GM19025 (cell line): Measurements from ENCODE around the gene WWC2.

Experiments
- ATAC-seq: cut with Tn5 transposase; IDR thresholded peaks from one replicate; pipeline ENCODE4 v1.9.1; 2021; ENCODE audit warnings: mild to moderate bottlenecking, low read depth, moderate library complexity; ENCODE audit not compliant: unreplicated experiment

The WWC2 gene

DNA sequence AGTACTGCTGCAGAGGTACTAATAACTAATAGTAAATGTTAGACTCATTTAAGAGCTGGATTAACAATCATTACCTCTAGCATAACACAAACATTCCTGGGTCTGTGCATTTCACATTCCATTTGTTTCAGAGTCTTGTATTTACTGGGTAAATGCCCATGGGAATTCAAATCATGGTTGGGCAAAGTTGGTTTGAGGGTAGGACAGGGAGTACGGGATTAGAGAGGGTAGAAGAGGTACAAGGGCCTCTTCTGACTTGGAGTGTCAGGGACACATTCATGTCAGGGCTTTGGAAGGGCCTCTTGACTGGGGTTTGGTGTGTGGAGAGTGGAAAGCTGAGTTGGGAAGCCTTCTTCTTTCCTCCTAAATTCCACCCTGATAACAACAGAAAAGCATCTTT lies 65.9 kb downstream of the WWC2 start:
- ATAC-seq = no peak

DNA sequence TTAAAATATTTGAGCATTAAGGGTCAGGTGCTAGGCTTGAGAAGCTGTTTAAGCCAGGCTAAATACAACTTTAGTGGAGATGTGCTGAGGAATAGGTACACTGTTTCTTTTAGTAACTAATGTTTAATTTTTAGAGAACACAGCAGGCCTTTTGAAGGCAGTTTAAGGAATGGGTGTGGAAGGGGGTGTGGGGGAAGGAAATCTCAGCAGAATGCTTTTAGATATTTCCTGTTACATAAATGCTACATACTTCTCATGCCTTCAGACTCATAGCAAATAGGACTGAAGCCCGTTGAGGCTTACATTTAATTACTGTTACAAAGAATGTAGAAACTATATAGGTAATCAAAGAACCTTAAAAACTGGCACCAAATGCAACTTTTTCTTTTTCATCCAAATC lies 66.3 kb downstream of the WWC2 start:
- no peak for ATAC-seq

GRCh38 chr4:183170894-183171293 lies 71.8 kb downstream of the WWC2 start:
- ATAC-seq = no peak

DNA sequence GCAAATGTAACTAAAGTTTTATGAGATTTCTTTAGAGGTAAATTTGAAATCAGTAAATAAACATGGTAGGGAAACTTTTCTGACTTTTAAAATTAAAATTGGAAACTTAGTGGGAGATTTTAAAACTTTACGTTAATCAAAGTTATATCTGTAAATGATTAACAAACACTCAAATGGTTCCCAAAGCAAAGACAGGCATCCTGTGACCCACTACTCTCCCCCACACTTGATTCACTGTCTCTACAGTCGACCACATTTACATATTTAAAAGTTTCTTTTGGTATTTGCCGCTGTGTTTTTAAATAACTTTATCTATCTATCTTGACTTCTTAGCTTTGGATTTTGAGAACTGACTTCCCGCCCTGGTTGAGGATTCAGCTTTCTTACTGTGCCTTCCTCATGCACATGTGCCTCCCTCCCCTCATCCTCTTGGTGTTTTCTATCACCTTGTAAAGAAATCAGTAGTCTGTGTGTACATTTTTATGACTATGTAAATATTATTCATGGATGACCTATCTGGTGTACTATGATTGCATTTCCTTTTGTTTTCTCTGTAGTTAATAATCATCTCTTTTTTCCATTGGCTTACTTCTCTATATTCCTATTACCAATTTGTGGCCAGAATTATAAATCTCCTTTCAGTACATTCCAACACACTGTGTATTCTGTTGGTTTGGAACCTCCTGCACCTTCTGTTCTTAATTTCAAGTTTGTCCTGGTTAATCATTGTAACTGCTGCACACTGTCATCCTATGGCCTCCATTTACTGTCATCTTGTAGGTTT lies 72.6 kb downstream of the WWC2 start:
- ATAC-seq = no peak

GRCh38 chr4:183172881-183173280 lies 73.8 kb downstream of the WWC2 start:
- ATAC-seq = no peak

GRCh38 chr4:183173580-183174526 lies 74.8 kb downstream of the WWC2 start:
- ATAC-seq = no peak

DNA sequence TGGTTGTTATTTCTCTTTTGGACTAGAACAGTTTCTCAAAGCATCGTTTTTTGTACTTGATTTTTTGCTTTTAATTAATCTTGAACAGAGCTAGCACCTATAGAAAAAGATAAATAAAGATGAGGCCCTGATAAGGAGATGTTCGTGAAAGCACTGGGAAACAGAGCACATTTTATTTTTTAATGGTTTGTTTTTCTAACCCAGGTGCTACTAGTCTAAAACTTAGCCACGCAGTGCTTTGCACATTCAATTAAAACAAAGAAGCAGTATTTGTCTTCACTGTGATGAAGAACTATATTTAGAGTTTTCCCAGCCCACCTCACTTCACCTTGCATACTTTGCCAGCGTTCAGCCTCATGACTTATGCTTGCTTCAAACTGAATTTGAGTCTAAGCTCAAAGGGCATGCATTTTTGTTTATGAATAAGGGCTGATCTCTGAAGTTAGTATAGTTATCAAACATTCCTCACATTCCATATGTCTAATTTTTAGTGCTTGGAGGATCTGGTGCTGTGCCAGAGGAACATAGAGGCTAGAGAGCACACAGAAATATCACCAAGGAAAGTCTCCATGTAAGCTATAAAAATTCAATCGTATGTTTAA lies 76.7 kb downstream of the WWC2 start:
- no peak for ATAC-seq

GRCh38 chr4:183177001-183177400 lies 77.9 kb downstream of the WWC2 start:
- ATAC-seq = no peak

GRCh38 chr4:183178201-183178600 lies 79.1 kb downstream of the WWC2 start:
- no peak for ATAC-seq

- no peak for ATAC-seq
Measured at GRCh38 chr4:183180096-183180495, 81.0 kb downstream of the WWC2 start.

DNA sequence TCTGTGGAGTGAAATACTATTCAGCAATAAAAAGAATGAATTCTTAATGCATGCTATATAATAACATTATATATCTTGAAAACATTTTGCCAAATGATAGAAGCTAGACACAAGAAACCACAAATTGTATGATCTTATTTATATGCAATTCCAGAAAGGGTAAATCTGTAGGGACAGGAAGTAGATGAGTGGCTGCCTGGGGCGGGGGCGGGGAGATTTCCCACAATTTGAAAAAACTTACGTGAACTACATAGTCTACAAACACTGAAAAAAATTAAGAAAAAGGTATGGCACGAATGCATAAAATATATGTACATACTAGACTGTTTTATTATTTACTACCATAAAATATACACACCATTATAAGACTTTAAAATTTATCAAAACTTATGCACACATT lies 81.6 kb downstream of the WWC2 start:
- ATAC-seq = no peak

- ATAC-seq = no peak
Measured at GRCh38 chr4:183181081-183181480, 82.0 kb downstream of the WWC2 start.

GRCh38 chr4:183182873-183183725 lies 84.0 kb downstream of the WWC2 start:
- ATAC-seq = no peak

- no peak for ATAC-seq
Measured at GRCh38 chr4:183183906-183184535, 85.0 kb downstream of the WWC2 start.

- no peak for ATAC-seq
Measured at GRCh38 chr4:183185018-183185417, 86.0 kb downstream of the WWC2 start.

- ATAC-seq = no peak
Measured at GRCh38 chr4:183185559-183185958, 86.5 kb downstream of the WWC2 start.

DNA sequence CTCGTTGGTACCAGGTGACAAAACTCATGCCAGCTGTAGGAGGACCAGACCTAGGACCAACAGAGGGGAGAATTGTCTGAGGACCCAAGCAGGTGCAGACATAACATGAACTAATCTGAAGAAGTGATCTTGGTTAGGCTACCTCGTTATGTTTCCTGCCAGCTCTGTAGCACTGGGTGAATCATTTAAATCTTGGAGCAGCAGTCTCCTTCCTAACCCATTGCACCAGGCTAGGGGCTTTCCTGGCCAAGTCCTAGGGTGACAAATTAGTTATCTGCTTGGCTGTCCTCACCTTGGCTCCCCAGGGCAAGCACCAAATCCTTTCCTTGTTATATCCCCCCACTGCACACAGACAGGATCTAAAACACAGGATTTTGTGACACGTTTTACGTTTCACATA lies 87.8 kb downstream of the WWC2 start:
- no peak for ATAC-seq

DNA sequence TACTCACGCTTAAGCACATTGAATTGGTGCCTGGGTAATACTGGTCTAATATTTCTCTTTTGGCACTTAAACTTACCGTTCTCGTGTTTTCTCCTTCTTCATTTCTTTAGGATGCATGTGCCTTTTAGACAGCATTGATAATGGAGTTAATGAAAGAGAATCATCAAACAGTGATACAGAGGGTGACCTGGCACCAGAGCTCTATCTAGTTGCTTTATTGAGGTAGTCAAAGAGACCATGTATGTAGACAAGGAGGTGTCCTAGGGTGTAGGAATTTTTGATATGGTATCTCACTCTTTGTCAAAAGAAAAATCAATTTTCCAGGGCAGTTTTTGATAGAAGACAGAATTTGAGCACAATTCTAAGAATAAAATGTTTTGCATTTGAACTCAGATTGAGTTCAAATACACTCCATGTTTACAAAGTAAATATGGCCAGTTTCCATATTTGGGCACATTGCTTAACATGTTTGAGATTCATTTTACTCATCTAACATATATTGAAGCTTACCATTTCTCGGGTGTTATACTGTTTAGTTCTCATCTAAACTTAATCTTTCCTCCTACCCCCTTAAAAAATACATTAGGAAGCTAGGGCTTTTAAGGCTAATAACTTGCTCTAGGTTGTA lies 92.0 kb downstream of the WWC2 start:
- ATAC-seq = no peak

DNA sequence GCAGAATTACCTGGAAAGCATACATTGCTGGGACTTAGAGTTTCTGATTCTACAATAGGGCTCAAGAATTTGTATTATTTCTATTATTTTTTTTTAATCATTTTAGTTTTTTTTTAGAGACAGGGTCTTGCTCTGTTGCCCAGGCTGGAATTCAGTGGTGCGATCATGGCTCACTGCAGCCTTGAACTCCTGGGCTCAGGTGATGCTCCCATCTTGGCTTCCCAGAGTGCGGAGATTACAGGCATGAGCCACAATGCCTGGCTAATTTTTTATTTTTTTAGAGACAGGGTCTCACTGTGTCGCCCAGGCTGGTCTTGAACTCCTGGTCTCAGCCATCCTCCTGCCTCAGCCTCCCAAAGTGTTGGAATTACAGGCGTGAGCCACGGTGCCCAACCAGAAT lies 92.6 kb downstream of the WWC2 start:
- no peak for ATAC-seq
